ENCODE data around the gene TMEM233. TPM values are rescaled to one million over a fixed set of nuclear protein-coding genes. Genes with fewer than 3 reads are reported as not detected.
A peak's percentile ranks its signal among the peaks of the same experiment; 100 is the strongest.

Gene TMEM233
- total RNA-seq, 2 experiments from 2014 or later, result not detected

DNA sequence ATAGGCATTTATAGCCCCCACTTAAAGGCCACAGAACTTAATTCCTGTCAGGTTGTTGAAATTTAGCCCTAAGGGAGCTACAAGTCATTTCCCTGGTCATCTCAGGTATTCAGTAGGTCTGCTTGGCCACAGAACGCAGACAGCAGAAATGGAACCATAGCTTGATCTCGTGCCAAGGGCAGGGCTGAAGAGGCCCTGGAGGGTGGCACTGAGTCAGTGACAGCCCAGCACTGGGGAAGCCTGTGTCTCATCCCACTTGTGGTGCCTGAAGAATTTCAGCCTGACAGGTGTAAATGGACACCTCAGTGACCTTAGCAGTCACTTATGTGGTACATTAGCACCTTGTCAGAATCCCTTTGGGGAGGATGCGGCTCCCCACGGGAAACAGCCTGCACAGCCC, 81.0 kb downstream of the TMEM233 start:
- Mint-ChIP-seq H3K4me1 (ENCODE audit: low read depth) (peaks cover 57% of the 10 kb centered on the region), H3K36me3 (peaks cover 76% of the 10 kb centered on the region), H3K4me3 (no peak overlapping the region), H3K9me3 (no peaks in the 10 kb centered on the region), H3K27me3 (no peaks in the 10 kb centered on the region), H3K27ac (peak overlapping the region; percentile 92)
- CTCF ChIA-PET, result interaction anchor here (1.1 to 1.4 kb wide), 2 partner anchors 106 to 231 kb away, joined by 3 read pairs; no protein-coding TSS in a partner anchor
- intact Hi-C loops (cut with micrococcal nuclease), result loop anchor here (5.0 to 10.0 kb wide), 2 partner anchors 343 to 1640 kb away; no protein-coding TSS in a partner anchor
- POLR2A ChIA-PET, result no interaction called here
- no peak for DNase-seq

DNA sequence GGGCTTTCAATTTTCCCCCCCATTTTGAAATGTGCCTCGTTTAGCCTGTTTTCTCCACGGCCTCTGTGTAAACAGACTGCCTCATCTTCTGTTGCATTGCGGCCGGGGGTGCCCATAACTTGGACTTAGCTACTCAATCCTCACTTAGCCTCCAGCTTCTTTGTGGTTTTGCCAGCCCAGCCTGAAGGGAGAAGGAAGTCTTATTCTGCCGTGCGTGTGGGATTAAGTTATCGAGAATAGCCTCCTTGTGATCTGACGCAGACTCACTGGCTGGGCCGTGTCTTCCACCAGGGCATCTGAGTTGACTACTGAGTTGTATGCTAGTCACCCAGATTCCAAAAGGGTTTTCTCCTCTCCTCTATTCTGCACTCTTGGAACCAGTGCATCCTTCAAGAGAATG, 82.4 kb downstream of the TMEM233 start:
- Mint-ChIP-seq H3K36me3 (peaks cover 81% of the 10 kb centered on the region), H3K27ac (peak overlapping the region; percentile 44), H3K4me1 (ENCODE audit: low read depth) (peaks cover 42% of the 10 kb centered on the region), H3K4me3 (no peak overlapping the region), H3K9me3 (no peaks in the 10 kb centered on the region), H3K27me3 (no peaks in the 10 kb centered on the region)
- DNase-seq, result no peak
- ChIA-PET POLR2A (no interaction called here), CTCF (interaction anchor here (0.6 to 1.6 kb wide), 3 partner anchors 8 to 1626 kb away, joined by 3 to 4 read pairs (median 4); partner anchors contain the start of gene PRKAB1)
- intact Hi-C loops (cut with micrococcal nuclease), result loop anchor here (10.0 kb wide), 1 partner anchor 1641 kb away; no protein-coding TSS in a partner anchor

DNA sequence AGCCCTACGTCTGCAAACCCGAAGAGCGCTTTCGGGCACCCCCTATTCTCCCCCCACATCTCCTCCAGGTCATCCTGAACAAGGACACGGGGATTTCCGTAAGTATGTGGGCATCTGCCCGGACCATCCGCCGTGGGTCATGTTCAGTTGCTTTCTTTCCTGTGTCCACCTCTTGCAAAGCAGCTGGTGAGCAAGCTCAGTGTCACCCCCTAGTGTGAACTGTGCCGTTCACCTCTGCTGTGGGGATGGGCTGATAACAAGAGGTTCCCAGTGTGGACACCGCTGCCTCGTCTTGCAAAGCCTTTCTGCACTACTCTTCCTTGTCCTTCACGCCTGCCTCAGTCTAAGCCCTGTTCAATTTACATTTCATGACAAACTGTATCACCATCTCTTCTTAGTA, 83.0 kb downstream of the TMEM233 start:
- intact Hi-C loops (cut with micrococcal nuclease), result loop anchor here (10.0 kb wide), 1 partner anchor 1642 kb away; no protein-coding TSS in a partner anchor
- H3K27ac Mint-ChIP-seq, result no peak overlapping the region

DNA sequence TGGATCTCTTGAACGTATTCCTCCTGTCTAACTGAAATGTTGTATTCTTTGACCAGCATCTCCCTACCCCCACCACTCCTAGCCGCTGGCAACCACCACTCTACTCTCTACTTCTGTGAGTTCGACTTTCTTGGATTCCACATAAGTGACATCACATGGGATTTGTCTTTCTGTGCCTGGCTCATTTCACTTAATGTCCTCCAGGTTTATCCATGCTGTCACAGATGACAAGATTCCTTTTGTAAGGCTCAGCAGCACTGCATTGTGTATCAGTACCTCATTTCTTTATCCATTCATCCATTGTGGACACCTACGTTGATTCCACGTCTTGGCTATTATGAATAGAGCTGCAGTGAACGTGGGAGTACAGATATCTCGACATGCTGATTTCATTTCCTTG, 84.9 kb downstream of the TMEM233 start:
- Mint-ChIP-seq H3K27ac (no peak overlapping the region), H3K4me3 (no peak overlapping the region), H3K36me3 (peaks cover 64% of the 10 kb centered on the region), H3K27me3 (no peaks in the 10 kb centered on the region), H3K4me1 (ENCODE audit: low read depth) (peaks cover 35% of the 10 kb centered on the region), H3K9me3 (no peaks in the 10 kb centered on the region)
- intact Hi-C loops (cut with micrococcal nuclease), result loop anchor here (10.0 kb wide), 1 partner anchor 1644 kb away; no protein-coding TSS in a partner anchor
- CTCF ChIA-PET, result interaction anchor here (1.4 kb wide), 1 partner anchor 11 kb away, joined by 5 read pairs; the partner anchor contains the start of gene PRKAB1
- DNase-seq, result no peak
- POLR2A ChIA-PET, result interaction anchor here (0.9 kb wide), 1 partner anchor 9 kb away, joined by 3 read pairs; no protein-coding TSS in a partner anchor

More for the DNA sequence above, 83.0 kb downstream of the TMEM233 start:
- H3K4me3 Mint-ChIP-seq, result no peak overlapping the region
- no peak for DNase-seq
- peaks cover 80% of the 10 kb centered on the region for H3K36me3 Mint-ChIP-seq
- H3K4me1 Mint-ChIP-seq (ENCODE audit: low read depth), result peaks cover 38% of the 10 kb centered on the region
- CTCF ChIA-PET, result interaction anchor here (1.0 to 1.6 kb wide), 2 partner anchors 9 to 225 kb away, joined by 3 to 4 read pairs; partner anchors contain the start of gene PRKAB1
- no peaks in the 10 kb centered on the region for H3K27me3 Mint-ChIP-seq
- POLR2A ChIA-PET, result no interaction called here
- H3K9me3 Mint-ChIP-seq, result no peaks in the 10 kb centered on the region

DNA sequence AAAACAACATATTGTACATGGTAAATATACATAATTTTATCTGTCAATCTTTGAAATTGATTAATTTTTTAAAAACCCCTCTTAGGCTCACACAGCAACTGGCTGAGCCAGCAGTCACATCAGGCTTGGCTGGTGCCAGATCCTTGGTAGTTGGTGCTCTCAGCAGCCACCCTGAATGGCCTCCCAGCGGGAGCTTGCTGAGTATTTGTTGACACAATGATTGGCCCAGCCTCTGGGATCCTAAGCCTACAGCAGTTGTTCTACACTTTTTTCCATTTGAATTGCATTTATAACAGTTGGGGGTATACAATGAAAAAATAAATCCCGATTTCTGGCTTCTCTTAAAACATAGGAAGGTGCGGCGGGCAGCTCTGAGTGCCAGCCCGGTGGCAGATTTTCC, 85.5 kb downstream of the TMEM233 start:
- no peaks in the 10 kb centered on the region for H3K9me3 Mint-ChIP-seq

DNA sequence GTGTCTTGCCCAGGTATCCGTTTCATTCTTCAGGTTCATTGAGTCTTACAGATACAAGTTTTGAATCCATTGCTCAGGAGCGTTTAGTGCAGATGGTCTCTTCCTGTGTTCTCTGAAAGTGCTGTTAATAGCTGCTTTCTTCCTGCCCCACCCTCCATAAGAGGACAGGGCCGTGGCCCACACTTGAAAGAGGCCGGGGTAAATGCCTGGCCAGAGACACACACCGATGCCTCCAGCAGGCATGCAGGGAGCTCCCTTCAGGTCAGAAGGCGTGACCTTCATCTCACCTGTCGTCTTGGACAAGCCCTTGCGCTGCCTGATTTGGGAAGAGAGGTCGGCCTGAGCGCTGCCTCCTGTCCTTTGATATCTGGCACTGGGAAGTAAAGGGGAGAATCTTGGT, 85.9 kb downstream of the TMEM233 start:
- H3K4me1 Mint-ChIP-seq (ENCODE audit: low read depth), result peaks cover 24% of the 10 kb centered on the region
- H3K4me3 Mint-ChIP-seq, result no peak overlapping the region
- H3K27ac Mint-ChIP-seq, result no peak overlapping the region
- no peaks in the 10 kb centered on the region for H3K27me3 Mint-ChIP-seq
- H3K36me3 Mint-ChIP-seq, result peaks cover 54% of the 10 kb centered on the region
- ChIA-PET POLR2A (no interaction called here), CTCF (interaction anchor here (0.6 to 1.4 kb wide), 3 partner anchors 10 to 16 kb away, joined by 3 to 5 read pairs (median 4); partner anchors contain the start of gene PRKAB1)
- no peaks in the 10 kb centered on the region for H3K9me3 Mint-ChIP-seq
- no peak for DNase-seq
- intact Hi-C loops (cut with micrococcal nuclease), result loop anchor here (10.0 kb wide), 1 partner anchor 1645 kb away; no protein-coding TSS in a partner anchor

More for the DNA sequence above, 85.5 kb downstream of the TMEM233 start:
- Mint-ChIP-seq H3K27ac (no peak overlapping the region), H3K36me3 (peaks cover 58% of the 10 kb centered on the region), H3K4me1 (ENCODE audit: low read depth) (peaks cover 28% of the 10 kb centered on the region), H3K4me3 (no peak overlapping the region), H3K27me3 (no peaks in the 10 kb centered on the region)
- ChIA-PET CTCF (interaction anchor here (0.7 to 1.4 kb wide), 2 partner anchors 11 to 16 kb away, joined by 4 to 5 read pairs; partner anchors contain the start of gene PRKAB1), POLR2A (interaction anchor here (0.9 kb wide), 1 partner anchor 9 kb away, joined by 3 read pairs; no protein-coding TSS in a partner anchor)
- DNase-seq, result no peak
- intact Hi-C loops (cut with micrococcal nuclease), result loop anchor here (10.0 kb wide), 1 partner anchor 1644 kb away; no protein-coding TSS in a partner anchor

DNA sequence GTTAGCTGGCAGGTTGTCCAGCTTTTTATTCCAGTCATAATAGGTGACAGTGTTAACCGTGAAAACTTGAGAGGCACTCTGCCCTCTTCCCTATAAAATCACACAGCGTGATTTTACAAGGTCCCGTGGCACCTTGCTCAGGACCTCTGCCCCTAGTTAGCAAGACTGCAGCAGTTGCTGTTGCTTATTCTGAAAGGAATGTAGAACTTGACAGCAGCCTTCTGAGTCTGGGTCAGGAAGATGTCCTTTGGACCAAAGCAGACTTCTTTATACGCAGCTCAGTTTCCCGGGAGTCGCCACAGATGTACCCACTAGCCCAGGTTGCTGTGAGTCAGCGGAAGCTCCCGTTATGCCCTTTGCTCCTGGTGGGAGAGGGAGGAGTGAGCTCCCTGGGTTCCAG, 87.5 kb downstream of the TMEM233 start:
- H3K9me3 Mint-ChIP-seq, result no peaks in the 10 kb centered on the region

DNA sequence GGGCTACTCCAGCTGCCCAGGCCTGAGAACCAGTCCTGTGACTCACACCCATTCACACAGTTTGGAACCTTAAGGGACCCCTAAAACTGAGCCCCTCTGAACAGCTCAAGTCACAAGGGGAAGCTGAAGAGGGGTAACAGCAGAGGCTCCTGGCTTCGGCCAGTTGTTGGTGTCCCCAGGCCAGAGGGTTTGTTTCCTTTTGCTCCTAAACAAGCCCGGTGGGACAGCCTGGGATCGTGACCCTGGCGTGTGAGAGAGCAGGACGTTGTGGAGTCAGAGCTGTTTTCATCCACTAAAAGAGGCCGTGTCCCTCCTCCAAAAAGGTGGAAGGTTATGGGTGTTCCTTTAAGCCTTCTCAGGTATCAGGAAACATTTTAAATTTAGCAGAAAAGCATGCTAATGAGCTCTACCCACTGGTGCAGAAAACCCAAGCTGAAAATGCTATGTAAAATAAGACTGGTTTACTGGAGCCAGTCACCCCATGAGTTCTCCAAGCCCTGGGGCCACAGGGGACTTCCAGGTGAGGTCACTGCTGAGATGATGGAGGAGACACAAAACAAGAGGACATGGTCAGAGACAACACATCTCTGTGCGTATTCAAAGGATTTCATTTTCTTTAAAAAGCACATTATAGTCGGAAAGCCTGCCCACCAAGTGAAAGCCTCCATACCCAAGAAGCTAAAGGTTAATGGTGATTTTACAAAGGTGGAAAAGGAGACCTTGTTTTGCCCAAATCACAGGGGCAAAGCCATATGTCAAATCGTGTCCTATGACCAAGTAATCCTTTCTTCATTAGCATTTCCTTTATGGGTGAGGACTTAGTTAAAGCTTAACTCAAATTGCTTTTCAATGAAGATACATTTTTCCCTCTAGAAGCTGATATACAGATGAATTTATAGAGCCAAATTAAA, 88.4 kb downstream of the TMEM233 start:
- H3K36me3 Mint-ChIP-seq, result peaks cover 32% of the 10 kb centered on the region
- POLR2A ChIA-PET, result interaction anchor here (0.8 to 2.1 kb wide), 2 partner anchors 10 to 13 kb away, joined by 3 to 7 read pairs; partner anchors contain the start of gene PRKAB1
- no peak overlapping the region for H3K4me3 Mint-ChIP-seq

More for the DNA sequence above, 87.5 kb downstream of the TMEM233 start:
- ChIA-PET CTCF (interaction anchor here (1.7 kb wide), 1 partner anchor 13 kb away, joined by 8 read pairs; the partner anchor contains the start of gene PRKAB1), POLR2A (interaction anchor here (2.1 kb wide), 1 partner anchor 13 kb away, joined by 7 read pairs; the partner anchor contains the start of gene PRKAB1)
- Mint-ChIP-seq H3K27me3 (no peaks in the 10 kb centered on the region), H3K4me3 (no peak overlapping the region), H3K36me3 (peaks cover 39% of the 10 kb centered on the region), H3K27ac (no peak overlapping the region), H3K4me1 (ENCODE audit: low read depth) (peaks cover 16% of the 10 kb centered on the region)
- intact Hi-C loops (cut with micrococcal nuclease), result loop anchor here (10.0 kb wide), 1 partner anchor 104 kb away; no protein-coding TSS in a partner anchor
- no peak for DNase-seq

DNA sequence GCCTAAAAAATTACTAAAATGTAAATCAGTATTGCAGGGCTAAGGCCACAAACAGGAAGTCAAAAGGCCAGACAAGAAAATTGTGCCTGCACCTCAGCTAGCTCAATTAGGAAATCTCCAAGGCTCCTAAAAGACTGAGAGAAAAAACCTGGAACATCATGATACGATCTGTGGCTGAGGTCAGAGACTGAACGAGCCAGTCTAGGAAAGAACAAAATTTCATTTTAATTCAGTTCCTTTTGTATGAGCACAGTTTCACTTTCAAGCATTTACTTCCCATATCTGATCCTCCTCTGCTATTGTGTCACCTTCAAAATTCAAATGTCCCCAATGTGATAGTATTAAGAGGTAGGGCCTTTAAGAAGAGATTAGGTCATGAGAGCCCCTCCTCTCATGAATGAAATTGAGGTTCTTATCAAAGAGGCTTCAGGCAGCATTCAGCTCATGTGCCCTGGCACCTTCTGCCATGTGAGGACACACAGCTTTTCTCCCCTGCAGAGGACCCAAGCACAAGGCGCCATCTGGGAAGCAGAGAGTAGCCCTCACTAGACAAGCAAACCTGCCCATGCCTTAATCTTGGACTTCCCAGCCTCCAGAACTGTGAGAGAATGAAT, 89.2 kb downstream of the TMEM233 start:
- H3K4me1 Mint-ChIP-seq (ENCODE audit: low read depth), result peaks cover 16% of the 10 kb centered on the region
- no peaks in the 10 kb centered on the region for H3K9me3 Mint-ChIP-seq
- H3K36me3 Mint-ChIP-seq, result peaks cover 28% of the 10 kb centered on the region
- no peak overlapping the region for H3K4me3 Mint-ChIP-seq
- H3K27me3 Mint-ChIP-seq, result no peaks in the 10 kb centered on the region
- intact Hi-C loops (cut with micrococcal nuclease), result loop anchor here (10.0 kb wide), 1 partner anchor 102 kb away; no protein-coding TSS in a partner anchor
- H3K27ac Mint-ChIP-seq, result peak overlapping the region; percentile 54
- CTCF ChIA-PET, result interaction anchor here (1.0 to 1.7 kb wide), 2 partner anchors 12 to 15 kb away, joined by 3 to 8 read pairs; partner anchors contain the start of gene PRKAB1
- POLR2A ChIA-PET, result interaction anchor here (0.8 to 2.1 kb wide), 2 partner anchors 11 to 14 kb away, joined by 3 to 7 read pairs; partner anchors contain the start of gene PRKAB1
- DNase-seq, result no peak

More for the DNA sequence above, 88.4 kb downstream of the TMEM233 start:
- Mint-ChIP-seq H3K27ac (peak overlapping the region; percentile 66), H3K4me1 (ENCODE audit: low read depth) (peaks cover 16% of the 10 kb centered on the region), H3K9me3 (no peaks in the 10 kb centered on the region), H3K27me3 (no peaks in the 10 kb centered on the region)
- intact Hi-C loops (cut with micrococcal nuclease), result loop anchor here (10.0 kb wide), 1 partner anchor 103 kb away; no protein-coding TSS in a partner anchor
- CTCF ChIA-PET, result interaction anchor here (1.0 to 1.7 kb wide), 2 partner anchors 11 to 14 kb away, joined by 3 to 8 read pairs; partner anchors contain the start of gene PRKAB1
- peak; percentile 48 for DNase-seq

DNA sequence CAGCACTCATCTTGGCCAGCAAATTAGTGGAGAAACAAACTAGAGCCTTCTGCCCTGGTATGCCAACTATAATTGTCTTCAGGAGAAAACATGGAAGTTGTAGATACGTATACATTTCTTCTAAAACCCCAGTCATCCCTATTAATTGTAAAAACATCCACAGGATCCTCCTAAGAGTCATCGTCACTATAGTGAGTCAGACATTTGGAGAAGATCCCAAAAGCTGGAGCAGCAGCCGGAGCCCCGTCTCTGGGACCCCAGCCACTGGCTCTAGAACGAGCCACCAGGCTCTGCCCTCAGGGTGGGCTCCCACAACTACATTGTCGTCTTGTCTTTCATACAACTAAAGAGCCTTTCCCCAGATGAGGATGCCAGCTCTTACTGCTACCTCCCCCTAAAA, 89.8 kb downstream of the TMEM233 start:
- Mint-ChIP-seq H3K27me3 (no peaks in the 10 kb centered on the region), H3K4me3 (no peak overlapping the region), H3K36me3 (peaks cover 25% of the 10 kb centered on the region), H3K4me1 (ENCODE audit: low read depth) (peaks cover 16% of the 10 kb centered on the region), H3K27ac (no peak overlapping the region), H3K9me3 (no peaks in the 10 kb centered on the region)
- no peak for DNase-seq
- intact Hi-C loops (cut with micrococcal nuclease), result loop anchor here (10.0 kb wide), 1 partner anchor 101 kb away; no protein-coding TSS in a partner anchor
- CTCF ChIA-PET, result no interaction called here
- POLR2A ChIA-PET, result interaction anchor here (0.6 kb wide), 1 partner anchor 22 kb away, joined by 4 read pairs; no protein-coding TSS in a partner anchor

DNA sequence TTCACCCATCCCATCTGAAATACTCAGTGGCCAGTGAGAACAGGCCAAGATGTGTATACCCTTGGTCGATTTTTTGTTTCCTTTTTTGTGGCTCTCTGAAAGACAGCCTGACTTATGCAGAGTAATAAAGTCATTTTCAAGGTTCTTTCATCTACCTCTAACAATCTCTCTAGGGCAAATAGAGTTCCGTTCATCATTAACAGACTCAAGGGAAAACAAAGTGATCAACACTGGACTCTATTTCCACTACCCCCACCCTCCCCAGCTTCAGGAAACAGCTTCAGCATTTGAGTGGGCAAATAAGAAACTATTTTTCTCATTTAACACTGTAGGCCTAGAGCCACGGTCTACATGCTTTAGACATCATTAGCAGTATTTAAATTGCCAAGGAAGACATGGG, 90.2 kb downstream of the TMEM233 start:
- no peak overlapping the region for H3K4me3 Mint-ChIP-seq
- intact Hi-C loops (cut with micrococcal nuclease), result loop anchor here (10.0 kb wide), 1 partner anchor 101 kb away; no protein-coding TSS in a partner anchor
- no peaks in the 10 kb centered on the region for H3K27me3 Mint-ChIP-seq
- ChIA-PET POLR2A (interaction anchor here (0.6 kb wide), 1 partner anchor 23 kb away, joined by 4 read pairs; no protein-coding TSS in a partner anchor), CTCF (no interaction called here)
- DNase-seq, result no peak
- no peak overlapping the region for H3K27ac Mint-ChIP-seq
- H3K36me3 Mint-ChIP-seq, result peaks cover 25% of the 10 kb centered on the region
- H3K4me1 Mint-ChIP-seq (ENCODE audit: low read depth), result peaks cover 16% of the 10 kb centered on the region
- no peaks in the 10 kb centered on the region for H3K9me3 Mint-ChIP-seq
